Measurements from ENCODE around the gene RCAN2.

RCAN2 gene

DNA sequence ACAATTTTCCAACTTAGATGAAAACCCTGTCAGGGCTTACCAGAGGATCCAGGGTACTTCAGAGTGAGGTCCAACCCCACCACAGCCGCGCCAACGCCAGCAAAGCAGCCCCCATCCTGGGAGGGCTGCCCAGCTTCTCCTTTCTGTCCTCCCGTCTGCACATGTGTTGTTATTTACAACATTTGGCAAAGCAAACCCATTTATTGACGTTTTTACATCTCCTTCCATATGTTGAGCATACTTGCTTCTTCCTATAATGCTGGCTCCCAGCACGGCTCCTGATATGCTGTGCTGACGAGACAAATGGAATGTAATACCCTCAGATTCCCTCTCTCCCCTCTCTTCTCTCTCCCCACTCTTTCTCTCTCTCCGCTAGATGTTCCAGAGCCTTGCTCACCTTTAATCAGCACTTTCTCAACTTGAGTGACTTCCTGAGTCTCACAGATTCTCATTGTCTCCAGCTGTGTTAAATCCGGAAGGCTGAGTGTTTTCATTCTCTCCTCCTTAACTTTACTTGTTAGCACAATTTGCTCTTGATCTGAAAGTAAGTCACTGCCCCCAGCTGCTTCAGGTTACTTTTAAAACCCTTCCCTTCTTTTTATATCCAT, 22.7 kb downstream of the RCAN2 start:
- Mint-ChIP-seq H3K4me1 (no peaks in the 10 kb centered on the region), H3K4me3 (no peak overlapping the region), H3K36me3 (no peaks in the 10 kb centered on the region), H3K27me3 (peaks cover 18% of the 10 kb centered on the region), H3K9me3 (no peaks in the 10 kb centered on the region), H3K27ac (no peak overlapping the region)

- Mint-ChIP-seq H3K36me3 (no peaks in the 10 kb centered on the region), H3K27me3 (peaks cover 20% of the 10 kb centered on the region), H3K4me3 (no peak overlapping the region), H3K9me3 (no peaks in the 10 kb centered on the region), H3K4me1 (no peaks in the 10 kb centered on the region), H3K27ac (no peak overlapping the region)
Observed at GRCh38 chr6:46466570-46466969, 24.7 kb downstream of the RCAN2 start.

GRCh38 chr6:46465294-46466165, 25.7 kb downstream of the RCAN2 start:
- Mint-ChIP-seq H3K4me3 (no peak overlapping the region), H3K9me3 (no peaks in the 10 kb centered on the region), H3K4me1 (no peaks in the 10 kb centered on the region), H3K36me3 (no peaks in the 10 kb centered on the region), H3K27me3 (peaks cover 14% of the 10 kb centered on the region), H3K27ac (no peak overlapping the region)

DNA sequence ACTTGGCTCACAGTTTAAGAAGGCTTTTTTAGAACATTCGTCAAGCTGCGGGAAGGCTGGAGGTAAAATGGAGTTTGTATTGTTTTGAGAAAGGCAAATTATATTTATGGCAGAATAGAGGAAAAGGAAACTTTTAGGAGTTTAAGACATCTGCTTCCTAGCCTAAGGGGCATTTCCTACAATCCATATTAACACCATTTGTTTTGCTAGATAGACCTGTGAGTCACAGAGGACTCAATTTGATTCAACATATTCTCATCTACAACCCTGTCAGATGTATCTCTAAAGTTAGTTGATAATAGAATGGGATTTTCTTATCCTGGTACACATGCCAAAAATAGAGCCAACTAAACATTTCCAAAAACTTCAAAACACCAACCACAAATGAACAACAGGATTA, 35.0 kb downstream of the RCAN2 start:
- no peak overlapping the region for H3K27ac Mint-ChIP-seq
- H3K4me1 Mint-ChIP-seq, result no peaks in the 10 kb centered on the region
- no peak overlapping the region for H3K4me3 Mint-ChIP-seq
- no peaks in the 10 kb centered on the region for H3K36me3 Mint-ChIP-seq
- peaks cover 13% of the 10 kb centered on the region for H3K27me3 Mint-ChIP-seq
- H3K9me3 Mint-ChIP-seq, result no peaks in the 10 kb centered on the region

- Mint-ChIP-seq H3K4me1 (no peaks in the 10 kb centered on the region), H3K27me3 (peaks cover 13% of the 10 kb centered on the region), H3K4me3 (no peak overlapping the region), H3K36me3 (no peaks in the 10 kb centered on the region), H3K27ac (no peak overlapping the region), H3K9me3 (no peaks in the 10 kb centered on the region)
Observed at GRCh38 chr6:46454691-46455090, 36.6 kb downstream of the RCAN2 start.

GRCh38 chr6:46453741-46454316, 37.4 kb downstream of the RCAN2 start:
- no peaks in the 10 kb centered on the region for H3K36me3 Mint-ChIP-seq
- H3K27me3 Mint-ChIP-seq, result peaks cover 8% of the 10 kb centered on the region
- peaks cover 2% of the 10 kb centered on the region for H3K9me3 Mint-ChIP-seq
- no peaks in the 10 kb centered on the region for H3K4me1 Mint-ChIP-seq
- no peak overlapping the region for H3K27ac Mint-ChIP-seq
- no peak overlapping the region for H3K4me3 Mint-ChIP-seq

DNA sequence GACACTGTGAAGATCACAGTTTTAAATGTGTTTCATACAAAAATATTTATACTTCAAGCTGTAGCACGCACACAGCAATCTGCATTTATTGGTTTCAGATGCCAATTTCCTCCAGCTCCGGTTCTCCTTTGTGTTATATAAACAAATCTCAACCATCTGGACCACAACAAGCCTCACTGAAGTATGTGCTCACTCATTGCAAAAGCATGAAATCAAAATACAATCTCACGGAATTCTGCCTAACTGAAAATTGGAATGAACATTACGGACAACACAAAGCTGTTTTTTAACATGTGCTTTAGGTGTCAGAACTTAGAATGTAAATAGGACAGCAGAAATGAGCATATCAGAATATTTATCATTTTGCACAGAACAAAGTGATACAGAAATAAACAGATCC, 38.0 kb downstream of the RCAN2 start:
- Mint-ChIP-seq H3K9me3 (peaks cover 9% of the 10 kb centered on the region), H3K4me1 (no peaks in the 10 kb centered on the region), H3K27ac (no peak overlapping the region), H3K36me3 (no peaks in the 10 kb centered on the region), H3K27me3 (peaks cover 8% of the 10 kb centered on the region), H3K4me3 (no peak overlapping the region)

DNA sequence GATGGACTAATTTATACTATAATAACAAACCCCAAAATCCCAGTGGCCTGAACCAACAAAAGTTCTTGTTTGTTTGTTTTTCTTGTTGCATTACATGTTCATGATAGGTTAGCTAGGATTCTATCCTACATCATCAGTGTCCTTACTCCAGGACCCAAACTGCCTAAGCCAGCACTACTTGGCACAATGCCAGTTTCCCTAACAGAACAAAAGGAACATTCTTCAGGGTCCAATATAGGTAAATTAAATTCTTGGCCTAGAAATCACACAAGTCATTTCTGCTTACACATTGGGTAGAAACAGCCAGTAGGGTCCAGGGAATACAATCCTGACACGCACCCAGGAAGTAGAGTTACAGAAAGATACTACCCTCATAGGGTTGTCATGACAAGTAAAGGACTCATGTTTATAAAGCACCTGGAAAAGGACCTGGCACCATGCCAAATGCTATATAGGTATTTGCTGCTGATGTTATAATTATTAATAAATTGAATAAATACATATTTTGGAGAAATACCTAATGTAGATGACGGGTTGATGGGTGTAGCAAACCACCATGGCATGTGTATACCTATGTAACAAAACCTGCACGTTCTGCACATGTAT, 38.8 kb downstream of the RCAN2 start:
- peaks cover 14% of the 10 kb centered on the region for H3K9me3 Mint-ChIP-seq
- peaks cover 11% of the 10 kb centered on the region for H3K27me3 Mint-ChIP-seq
- no peaks in the 10 kb centered on the region for H3K4me1 Mint-ChIP-seq
- no peaks in the 10 kb centered on the region for H3K36me3 Mint-ChIP-seq
- no peak overlapping the region for H3K4me3 Mint-ChIP-seq
- no peak overlapping the region for H3K27ac Mint-ChIP-seq

DNA sequence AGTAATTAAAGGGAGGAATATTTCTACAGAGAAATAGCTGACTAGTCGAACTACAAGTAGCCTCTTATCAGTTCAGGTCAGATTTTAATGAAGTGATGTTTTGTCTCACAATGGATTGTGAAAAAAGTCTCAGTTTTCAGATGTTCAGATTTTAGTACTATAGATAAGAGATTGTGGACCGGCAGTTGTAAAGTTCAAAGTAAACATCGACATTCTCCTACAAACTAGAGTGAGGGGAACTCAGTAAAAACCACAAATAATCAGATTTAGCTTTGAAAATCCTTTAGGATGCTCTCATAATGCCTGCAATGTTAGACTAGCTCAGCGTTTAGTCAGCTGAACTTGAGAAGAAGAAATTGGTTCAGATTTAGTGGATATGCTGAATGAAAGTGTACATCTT, 39.9 kb downstream of the RCAN2 start:
- H3K27ac Mint-ChIP-seq, result no peak overlapping the region
- H3K36me3 Mint-ChIP-seq, result no peaks in the 10 kb centered on the region
- no peaks in the 10 kb centered on the region for H3K4me1 Mint-ChIP-seq
- peaks cover 20% of the 10 kb centered on the region for H3K9me3 Mint-ChIP-seq
- H3K27me3 Mint-ChIP-seq, result peaks cover 6% of the 10 kb centered on the region
- H3K4me3 Mint-ChIP-seq, result no peak overlapping the region

- H3K36me3 Mint-ChIP-seq, result peaks cover 4% of the 10 kb centered on the region
- no peak overlapping the region for H3K27ac Mint-ChIP-seq
- peaks cover 36% of the 10 kb centered on the region for H3K9me3 Mint-ChIP-seq
- no peaks in the 10 kb centered on the region for H3K4me1 Mint-ChIP-seq
- peaks cover 8% of the 10 kb centered on the region for H3K27me3 Mint-ChIP-seq
- H3K4me3 Mint-ChIP-seq, result no peak overlapping the region
Observed at GRCh38 chr6:46444772-46445454, 46.3 kb downstream of the RCAN2 start.

GRCh38 chr6:46443623-46444022, 47.6 kb downstream of the RCAN2 start:
- no peaks in the 10 kb centered on the region for H3K4me1 Mint-ChIP-seq
- H3K27ac Mint-ChIP-seq, result no peak overlapping the region
- no peak overlapping the region for H3K4me3 Mint-ChIP-seq
- peaks cover 31% of the 10 kb centered on the region for H3K9me3 Mint-ChIP-seq
- peaks cover 4% of the 10 kb centered on the region for H3K36me3 Mint-ChIP-seq
- H3K27me3 Mint-ChIP-seq, result peaks cover 9% of the 10 kb centered on the region

DNA sequence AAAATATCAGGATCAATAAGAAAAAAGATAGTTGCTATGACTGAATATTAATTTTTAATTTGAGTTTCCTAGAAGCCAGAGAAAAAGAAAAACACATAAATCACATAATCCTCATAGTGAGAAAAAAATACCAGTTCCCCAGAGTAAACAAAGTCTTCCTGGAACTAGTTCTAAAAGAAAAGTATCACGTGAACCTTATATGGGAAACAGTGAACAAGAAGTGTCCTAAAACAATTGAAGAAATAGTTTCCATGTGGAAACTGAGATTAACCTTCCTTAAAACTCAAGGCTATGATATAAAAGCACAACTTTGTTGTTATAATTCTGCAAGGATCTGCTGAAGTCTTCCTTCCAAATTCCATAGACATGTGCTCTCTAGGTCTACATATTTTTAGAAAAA, 50.6 kb downstream of the RCAN2 start:
- no peaks in the 10 kb centered on the region for H3K4me1 Mint-ChIP-seq
- H3K27ac Mint-ChIP-seq, result no peak overlapping the region
- peaks cover 2% of the 10 kb centered on the region for H3K36me3 Mint-ChIP-seq
- H3K9me3 Mint-ChIP-seq, result peaks cover 14% of the 10 kb centered on the region
- H3K4me3 Mint-ChIP-seq, result no peak overlapping the region
- peaks cover 8% of the 10 kb centered on the region for H3K27me3 Mint-ChIP-seq

GRCh38 chr6:46440141-46440540, 51.1 kb downstream of the RCAN2 start:
- Mint-ChIP-seq H3K4me3 (no peak overlapping the region), H3K4me1 (no peaks in the 10 kb centered on the region)

DNA sequence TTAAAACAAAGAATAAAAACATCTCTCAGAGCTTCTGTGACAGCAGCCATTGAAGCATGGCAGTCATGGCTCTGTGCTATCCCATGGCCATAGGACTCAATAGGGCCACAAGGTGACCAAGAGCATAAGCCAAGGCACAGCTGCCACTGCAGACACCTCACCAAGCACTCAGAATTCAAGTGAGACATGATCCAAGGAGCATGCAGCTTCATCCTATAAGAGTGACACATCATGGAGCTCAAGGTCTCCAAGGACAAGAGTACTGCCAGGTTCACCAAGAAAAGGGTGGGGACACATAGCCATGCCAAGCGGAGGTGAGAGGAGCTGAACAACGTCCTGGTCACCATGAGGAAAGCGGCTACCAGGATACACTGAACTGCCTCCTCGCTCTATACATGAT, 53.0 kb downstream of the RCAN2 start:
- no peak overlapping the region for H3K4me3 Mint-ChIP-seq
- H3K27ac Mint-ChIP-seq, result no peak overlapping the region
- H3K27me3 Mint-ChIP-seq, result peaks cover 5% of the 10 kb centered on the region
- H3K9me3 Mint-ChIP-seq, result no peaks in the 10 kb centered on the region
- H3K36me3 Mint-ChIP-seq, result no peaks in the 10 kb centered on the region
- H3K4me1 Mint-ChIP-seq, result no peaks in the 10 kb centered on the region

More at GRCh38 chr6:46440141-46440540, 51.1 kb downstream of the RCAN2 start:
- H3K27me3 Mint-ChIP-seq, result peaks cover 8% of the 10 kb centered on the region
- H3K27ac Mint-ChIP-seq, result no peak overlapping the region
- H3K36me3 Mint-ChIP-seq, result no peaks in the 10 kb centered on the region
- peaks cover 9% of the 10 kb centered on the region for H3K9me3 Mint-ChIP-seq

DNA sequence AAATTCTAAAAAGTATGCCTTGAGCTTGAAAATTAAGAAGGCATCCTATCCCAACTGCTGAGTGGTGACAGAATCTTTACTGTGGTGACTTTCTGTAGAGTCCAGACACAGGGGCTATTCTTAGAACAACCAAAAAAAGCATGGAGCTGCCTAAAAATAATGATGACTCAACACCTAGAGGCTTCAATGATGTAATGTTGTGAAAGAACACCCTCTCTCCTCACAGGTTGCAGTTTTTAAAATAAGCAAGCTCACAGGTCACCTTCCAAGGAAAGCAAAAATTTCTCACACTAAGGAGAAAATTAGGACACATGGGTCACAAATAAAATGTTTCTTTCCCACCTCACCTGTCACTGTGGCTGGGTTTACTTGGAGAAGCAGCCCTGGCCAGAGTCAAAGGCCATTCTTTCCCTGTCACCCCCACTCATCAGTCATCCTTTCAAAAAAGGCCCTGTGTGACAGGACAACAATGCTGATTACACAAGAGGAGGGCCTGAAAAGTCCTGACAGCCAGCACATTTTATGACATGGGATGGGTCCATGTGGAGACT, 53.5 kb downstream of the RCAN2 start:
- Mint-ChIP-seq H3K36me3 (no peaks in the 10 kb centered on the region), H3K4me1 (no peaks in the 10 kb centered on the region), H3K9me3 (no peaks in the 10 kb centered on the region), H3K4me3 (no peak overlapping the region), H3K27me3 (peaks cover 5% of the 10 kb centered on the region), H3K27ac (no peak overlapping the region)

All from activated naive CD4-positive, alpha-beta T cell treated with anti-CD3 and anti-CD28 coated beads, Interleukin-2, amount 50 U/mL, for 24 hours (primary cell).